ENCODE measurements around the gene MICALL2.

MICALL2 gene

GRCh38 chr7:1407892-1408291, 51.4 kb downstream of the MICALL2 start:
- Histone ChIP-seq H3K36me3 (ENCODE audit: insufficient read depth) (no peaks in the 10 kb centered on the region), H4K20me1 (ENCODE audit: insufficient read depth) (no peaks in the 10 kb centered on the region), H3K27ac (no peak overlapping the region), H3K9ac (no peak overlapping the region), H3K27me3 (ENCODE audit: insufficient read depth, low read depth) (peaks cover 80% of the 10 kb centered on the region), H3K4me3 (IDR thresholded peaks at IDR 0.05; ENCODE audit: insufficient read depth, low read depth, low read length) (no peak overlapping the region), H3K4me2 (no peak overlapping the region), H3K4me1 (ENCODE audit: low read depth, poor library complexity, severe bottlenecking) (peaks cover 3% of the 10 kb centered on the region), H2AFZ (ENCODE audit: low read depth) (no peak overlapping the region), H3K79me2 (ENCODE audit: insufficient read depth, low read depth) (no peaks in the 10 kb centered on the region)
- TF ChIP-seq, protein P1, sequence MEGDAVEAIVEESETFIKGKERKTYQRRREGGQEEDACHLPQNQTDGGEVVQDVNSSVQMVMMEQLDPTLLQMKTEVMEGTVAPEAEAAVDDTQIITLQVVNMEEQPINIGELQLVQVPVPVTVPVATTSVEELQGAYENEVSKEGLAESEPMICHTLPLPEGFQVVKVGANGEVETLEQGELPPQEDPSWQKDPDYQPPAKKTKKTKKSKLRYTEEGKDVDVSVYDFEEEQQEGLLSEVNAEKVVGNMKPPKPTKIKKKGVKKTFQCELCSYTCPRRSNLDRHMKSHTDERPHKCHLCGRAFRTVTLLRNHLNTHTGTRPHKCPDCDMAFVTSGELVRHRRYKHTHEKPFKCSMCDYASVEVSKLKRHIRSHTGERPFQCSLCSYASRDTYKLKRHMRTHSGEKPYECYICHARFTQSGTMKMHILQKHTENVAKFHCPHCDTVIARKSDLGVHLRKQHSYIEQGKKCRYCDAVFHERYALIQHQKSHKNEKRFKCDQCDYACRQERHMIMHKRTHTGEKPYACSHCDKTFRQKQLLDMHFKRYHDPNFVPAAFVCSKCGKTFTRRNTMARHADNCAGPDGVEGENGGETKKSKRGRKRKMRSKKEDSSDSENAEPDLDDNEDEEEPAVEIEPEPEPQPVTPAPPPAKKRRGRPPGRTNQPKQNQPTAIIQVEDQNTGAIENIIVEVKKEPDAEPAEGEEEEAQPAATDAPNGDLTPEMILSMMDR (conservative IDR thresholded peaks at IDR 0.05; ENCODE audit: low read depth, low read length) = no peak

DNA sequence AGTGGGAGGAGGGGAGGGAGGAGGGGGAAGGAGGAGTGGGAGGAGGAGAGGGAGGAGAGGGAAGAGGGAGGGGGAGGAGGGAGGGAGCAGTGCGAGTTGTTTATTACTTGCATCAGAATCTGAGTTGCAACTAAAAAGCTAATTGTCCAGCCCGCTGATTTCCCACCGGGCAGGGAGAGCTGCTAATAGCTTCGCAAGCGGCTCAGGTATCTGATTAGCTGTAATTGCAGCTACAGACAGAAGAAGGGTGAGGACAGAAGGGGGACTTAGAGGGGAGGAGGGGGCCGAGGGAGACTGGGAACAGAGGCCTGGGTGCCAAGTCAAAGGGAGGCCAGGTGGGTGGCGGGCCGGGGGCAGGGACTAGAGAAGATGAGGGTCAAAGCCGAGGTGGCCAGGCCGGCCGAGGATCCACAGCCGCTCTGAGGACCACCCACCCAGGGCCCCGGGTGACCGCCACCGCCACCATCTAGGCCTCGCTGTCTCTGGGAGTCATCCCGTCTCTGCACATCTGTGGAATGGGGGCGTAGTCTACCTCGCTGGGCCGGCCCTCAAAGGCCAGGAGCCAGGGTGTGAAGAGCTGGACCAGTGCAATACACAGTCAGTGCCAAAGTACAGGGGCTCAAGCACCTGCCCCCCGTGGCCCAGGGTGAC, 54.2 kb downstream of the MICALL2 start:
- no peak overlapping the region for H2AFZ ChIP-seq (ENCODE audit: low read depth)
- H3K27ac ChIP-seq = no peak overlapping the region
- no peaks in the 10 kb centered on the region for H3K79me2 ChIP-seq (ENCODE audit: insufficient read depth, low read depth)
- no peaks in the 10 kb centered on the region for H3K4me1 ChIP-seq (ENCODE audit: low read depth, poor library complexity, severe bottlenecking)
- H3K36me3 ChIP-seq (ENCODE audit: insufficient read depth) = no peaks in the 10 kb centered on the region
- peaks cover 84% of the 10 kb centered on the region for H3K27me3 ChIP-seq (ENCODE audit: insufficient read depth, low read depth)
- TF ChIP-seq, protein P1 (conservative IDR thresholded peaks at IDR 0.05; ENCODE audit: low read depth, low read length) = no peak
- no peak overlapping the region for H3K9ac ChIP-seq
- H3K4me3 ChIP-seq (IDR thresholded peaks at IDR 0.05; ENCODE audit: insufficient read depth, low read depth, low read length) = no peak overlapping the region
- no peaks in the 10 kb centered on the region for H4K20me1 ChIP-seq (ENCODE audit: insufficient read depth)
- H3K4me2 ChIP-seq = no peak overlapping the region

- H4K20me1 ChIP-seq (ENCODE audit: insufficient read depth) = no peaks in the 10 kb centered on the region
- TF ChIP-seq, protein P1 (conservative IDR thresholded peaks at IDR 0.05; ENCODE audit: low read depth, low read length) = no peak
- no peaks in the 10 kb centered on the region for H3K36me3 ChIP-seq (ENCODE audit: insufficient read depth)
- H3K79me2 ChIP-seq (ENCODE audit: insufficient read depth, low read depth) = no peaks in the 10 kb centered on the region
- peaks cover 86% of the 10 kb centered on the region for H3K27me3 ChIP-seq (ENCODE audit: insufficient read depth, low read depth)
- H2AFZ ChIP-seq (ENCODE audit: low read depth) = no peak overlapping the region
- no peak overlapping the region for H3K4me2 ChIP-seq
- H3K9ac ChIP-seq = no peak overlapping the region
- no peak overlapping the region for H3K4me3 ChIP-seq (IDR thresholded peaks at IDR 0.05; ENCODE audit: insufficient read depth, low read depth, low read length)
- H3K27ac ChIP-seq = no peak overlapping the region
- H3K4me1 ChIP-seq (ENCODE audit: low read depth, poor library complexity, severe bottlenecking) = no peaks in the 10 kb centered on the region
These were observed 54.8 kb downstream of the MICALL2 start for GRCh38 chr7:1404460-1404809.

GRCh38 chr7:1403638-1404459, 55.4 kb downstream of the MICALL2 start:
- no peak overlapping the region for H3K4me3 ChIP-seq (IDR thresholded peaks at IDR 0.05; ENCODE audit: insufficient read depth, low read depth, low read length)
- H2AFZ ChIP-seq (ENCODE audit: low read depth) = no peak overlapping the region
- no peaks in the 10 kb centered on the region for H3K79me2 ChIP-seq (ENCODE audit: insufficient read depth, low read depth)
- H3K27ac ChIP-seq = no peak overlapping the region
- no peak overlapping the region for H3K9ac ChIP-seq
- H3K36me3 ChIP-seq (ENCODE audit: insufficient read depth) = no peaks in the 10 kb centered on the region
- no peaks in the 10 kb centered on the region for H4K20me1 ChIP-seq (ENCODE audit: insufficient read depth)
- H3K4me1 ChIP-seq (ENCODE audit: low read depth, poor library complexity, severe bottlenecking) = no peaks in the 10 kb centered on the region
- TF ChIP-seq, protein P1 (conservative IDR thresholded peaks at IDR 0.05; ENCODE audit: low read depth, low read length) = no peak
- H3K27me3 ChIP-seq (ENCODE audit: insufficient read depth, low read depth) = peaks cover 86% of the 10 kb centered on the region
- no peak overlapping the region for H3K4me2 ChIP-seq

Measured in KMS-11 (cell line).